Stimulated activated CD4-positive, alpha-beta T cell treated with anti-CD3 and anti-CD28 coated beads, Interleukin-1b, Interleukin-23, amount 100 ng/mL, for 1 hour (primary cell): Measurements from ENCODE around the gene YTHDC1.

Experiments
- DNase-seq, 2 donors: peaks; one replicate each; pipeline ENCODE4 v3.0.0-alpha.2; 2020; ENCODE audit warnings: low read depth in 2 of 2

YTHDC1 gene

GRCh38 chr4:68359508-68359907 is 9.6 kb upstream of the YTHDC1 start:
- no peak for DNase-seq

- no peak for DNase-seq
Measured at GRCh38 chr4:68358988-68359387, 9.1 kb upstream of the YTHDC1 start.

DNA sequence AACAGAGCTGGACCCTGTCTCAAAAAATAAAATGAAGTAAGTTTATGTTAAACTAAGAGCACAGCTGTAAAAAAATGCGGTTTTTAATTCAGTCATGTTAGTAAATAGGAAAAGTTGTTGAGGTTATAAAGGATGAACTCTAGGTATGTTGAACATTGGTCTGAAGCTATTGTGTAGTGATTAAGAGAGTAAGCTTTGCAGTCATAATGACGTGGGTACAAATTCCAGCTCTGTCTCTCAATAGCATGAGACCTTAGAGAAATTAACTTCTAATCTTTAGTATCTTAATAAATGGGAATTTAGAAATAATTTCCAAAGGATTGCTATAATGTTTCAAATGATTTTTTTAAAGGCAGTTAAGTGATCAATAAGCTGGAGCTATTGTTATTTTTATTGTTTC is 2.9 kb upstream of the YTHDC1 start:
- no peak for DNase-seq

DNA sequence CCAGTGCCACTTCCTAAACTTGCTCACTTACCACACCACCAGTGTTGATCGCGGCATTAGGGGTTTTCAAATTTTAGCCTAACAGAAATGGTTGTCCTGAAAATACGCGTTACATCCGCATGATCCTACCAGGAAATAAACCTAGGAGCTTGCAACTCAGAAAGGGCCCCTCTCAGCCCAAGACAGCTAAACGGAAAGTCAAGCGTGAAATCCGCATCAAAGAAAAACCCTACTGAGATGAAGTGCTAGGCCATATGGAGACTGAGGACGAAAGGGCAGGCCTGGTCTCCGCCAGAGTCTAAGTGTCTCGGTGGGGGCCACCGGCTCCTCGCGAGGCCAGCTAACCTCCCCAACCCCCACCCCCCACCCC is 626 bp downstream of the YTHDC1 start:
- DNase-seq: no peak

DNA sequence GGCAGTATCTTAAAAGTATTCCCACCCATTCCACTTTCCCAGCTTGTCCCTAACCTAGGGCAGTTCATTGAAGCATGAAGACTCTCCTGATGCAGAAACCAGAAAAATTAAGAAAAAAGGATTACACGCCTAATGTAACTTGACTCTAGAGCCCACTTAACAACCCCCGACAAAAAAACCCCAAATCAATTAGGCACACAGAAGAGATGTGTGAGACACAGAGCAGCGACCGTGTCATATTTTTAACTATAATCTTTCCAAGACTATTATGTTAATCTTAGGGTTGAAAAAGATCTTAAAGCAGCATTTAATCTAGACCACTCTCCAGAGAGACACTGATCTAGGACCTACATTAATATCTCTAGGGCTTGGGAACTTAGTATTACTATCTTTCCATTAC is 1.3 kb downstream of the YTHDC1 start:
- DNase-seq: no peak

DNA sequence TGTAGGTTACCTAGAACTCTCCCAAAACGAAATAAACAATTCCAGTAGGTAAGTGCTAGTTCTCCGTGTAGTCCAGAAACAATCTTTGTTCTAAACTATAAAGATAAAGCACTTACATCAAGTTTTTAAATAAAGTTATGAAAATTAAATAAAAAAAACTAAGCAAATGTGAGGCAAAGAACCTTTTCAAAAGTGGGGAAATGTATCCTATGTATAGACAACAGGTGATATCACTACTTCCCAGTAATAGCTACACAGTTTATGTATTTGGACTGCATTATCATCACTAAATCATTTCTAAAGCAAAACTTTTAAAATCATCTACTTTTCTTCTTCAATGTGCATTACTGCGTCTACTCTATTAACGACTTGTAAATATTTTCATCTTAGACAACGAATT is 2.0 kb downstream of the YTHDC1 start:
- no peak for DNase-seq

GRCh38 chr4:68346461-68346860 is 3.4 kb downstream of the YTHDC1 start:
- no peak for DNase-seq

GRCh38 chr4:68344785-68345184 is 5.1 kb downstream of the YTHDC1 start:
- no peak for DNase-seq

DNA sequence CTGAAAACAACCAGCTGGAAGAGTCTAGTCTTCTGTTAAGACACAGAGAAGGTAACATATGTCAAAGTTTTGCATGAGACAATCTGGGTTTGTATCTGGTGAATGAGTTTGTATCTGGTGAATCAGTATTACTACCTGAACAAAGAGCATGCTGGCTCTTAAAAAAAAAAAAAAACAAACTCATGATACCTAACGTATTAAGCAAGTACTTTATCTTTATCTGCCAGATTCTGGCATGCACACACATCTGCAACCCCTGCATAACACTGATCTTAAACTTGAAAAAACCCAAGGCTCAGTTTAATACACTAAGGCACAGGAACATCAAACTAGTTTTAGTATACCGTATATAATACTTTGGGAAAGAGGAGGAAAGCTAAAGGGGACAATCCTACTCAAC is 5.8 kb downstream of the YTHDC1 start:
- no peak for DNase-seq

DNA sequence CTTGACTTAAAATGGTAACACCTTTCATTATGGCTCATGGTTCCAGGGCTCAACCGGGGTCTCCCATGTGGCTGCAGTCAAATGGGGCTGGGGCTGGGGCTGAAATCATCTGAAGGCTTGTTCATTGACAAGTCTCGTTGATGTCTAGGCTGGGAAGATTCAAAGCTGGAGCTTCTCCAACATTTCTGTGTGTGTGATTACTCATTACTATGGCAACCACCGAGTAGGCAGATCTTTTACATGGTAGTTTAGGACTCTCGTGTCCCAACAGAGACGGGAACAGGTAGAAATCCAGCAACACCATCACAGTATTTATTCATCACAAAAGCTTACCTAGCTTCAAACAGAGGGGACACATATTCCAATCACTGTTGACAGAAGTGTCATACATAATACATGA is 7.8 kb downstream of the YTHDC1 start:
- DNase-seq: no peak

DNA sequence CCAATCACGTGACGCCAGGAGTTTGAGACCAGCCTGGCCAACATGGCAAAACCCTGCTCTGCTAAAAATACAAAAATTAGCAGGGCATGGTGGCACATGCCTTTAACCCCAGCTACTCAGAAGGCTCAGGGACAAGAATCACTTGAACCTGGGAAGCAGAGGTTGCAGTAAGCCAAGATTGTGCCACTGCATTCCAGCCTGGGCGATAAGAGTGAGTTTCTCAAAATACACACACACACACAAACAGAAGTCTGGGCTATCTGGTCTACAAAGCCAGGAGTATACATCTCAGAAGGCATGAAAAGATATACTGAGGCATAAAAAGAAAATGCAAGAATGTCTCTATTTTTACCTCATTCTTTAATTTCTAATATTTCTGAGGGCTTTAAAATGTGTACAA is 11.3 kb downstream of the YTHDC1 start:
- DNase-seq: no peak

DNA sequence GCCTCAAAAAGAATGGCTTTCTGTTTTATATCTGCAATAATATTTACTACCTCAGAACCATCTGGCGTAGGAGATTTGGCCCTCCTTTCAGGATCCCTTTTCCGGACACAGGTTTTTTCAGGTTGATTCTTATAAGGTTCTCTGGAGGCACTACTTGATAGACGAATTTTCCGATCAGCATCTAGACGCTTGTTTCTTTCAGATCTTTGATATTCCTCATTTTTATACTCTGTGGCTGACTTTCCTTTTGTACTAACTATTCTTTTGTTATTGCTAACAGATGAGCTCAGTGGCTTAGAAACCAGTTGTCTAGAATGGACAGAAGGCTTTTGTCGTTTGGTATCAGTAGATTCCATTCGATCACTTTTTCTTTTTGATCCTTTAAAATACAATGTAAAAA is 12.4 kb downstream of the YTHDC1 start:
- DNase-seq: no peak

GRCh38 chr4:68337004-68337403 is 12.9 kb downstream of the YTHDC1 start:
- no peak for DNase-seq

DNA sequence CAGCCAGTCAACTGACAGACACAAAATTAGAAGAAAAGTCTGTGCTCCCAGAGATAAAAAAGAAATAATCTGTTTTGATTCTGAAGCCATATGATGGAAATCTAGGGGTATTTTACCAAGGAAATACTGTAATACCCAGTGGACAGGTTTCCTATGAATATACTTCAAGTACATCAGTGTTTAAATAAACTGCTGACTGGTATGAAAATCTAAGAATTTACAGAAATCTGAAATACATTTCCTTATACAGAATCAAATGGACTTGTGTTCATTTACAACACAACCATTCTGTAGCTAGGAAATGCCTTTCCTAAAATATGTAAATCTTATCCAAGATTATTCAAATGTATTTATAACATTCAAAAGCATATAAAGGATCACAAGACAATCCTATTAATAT is 13.4 kb downstream of the YTHDC1 start:
- no peak for DNase-seq

- no peak for DNase-seq
Measured at GRCh38 chr4:68326141-68326540, 23.7 kb downstream of the YTHDC1 start.

GRCh38 chr4:68324519-68325262 is 25.2 kb downstream of the YTHDC1 start:
- DNase-seq: no peak

DNA sequence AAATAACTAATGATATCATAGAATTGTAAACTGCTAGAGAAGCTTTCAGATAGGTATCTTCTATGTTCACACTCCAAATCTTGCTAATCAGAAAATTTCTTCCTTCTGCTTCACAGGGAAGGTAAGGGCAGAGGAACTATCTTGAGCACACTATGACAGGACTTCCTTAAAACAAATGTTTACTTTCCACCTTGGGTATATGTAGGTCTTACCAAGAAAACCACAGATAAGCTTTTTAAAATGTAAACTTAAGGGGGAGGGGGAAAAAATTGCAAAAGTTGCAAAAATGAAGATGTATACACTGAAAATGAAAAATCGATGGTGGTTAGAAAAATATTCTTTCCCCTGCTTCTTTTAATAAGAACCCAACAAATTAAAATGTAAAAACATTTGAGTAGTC is 30.9 kb downstream of the YTHDC1 start:
- no peak for DNase-seq

GRCh38 chr4:68316193-68316969 is 33.5 kb downstream of the YTHDC1 start:
- no peak for DNase-seq

DNA sequence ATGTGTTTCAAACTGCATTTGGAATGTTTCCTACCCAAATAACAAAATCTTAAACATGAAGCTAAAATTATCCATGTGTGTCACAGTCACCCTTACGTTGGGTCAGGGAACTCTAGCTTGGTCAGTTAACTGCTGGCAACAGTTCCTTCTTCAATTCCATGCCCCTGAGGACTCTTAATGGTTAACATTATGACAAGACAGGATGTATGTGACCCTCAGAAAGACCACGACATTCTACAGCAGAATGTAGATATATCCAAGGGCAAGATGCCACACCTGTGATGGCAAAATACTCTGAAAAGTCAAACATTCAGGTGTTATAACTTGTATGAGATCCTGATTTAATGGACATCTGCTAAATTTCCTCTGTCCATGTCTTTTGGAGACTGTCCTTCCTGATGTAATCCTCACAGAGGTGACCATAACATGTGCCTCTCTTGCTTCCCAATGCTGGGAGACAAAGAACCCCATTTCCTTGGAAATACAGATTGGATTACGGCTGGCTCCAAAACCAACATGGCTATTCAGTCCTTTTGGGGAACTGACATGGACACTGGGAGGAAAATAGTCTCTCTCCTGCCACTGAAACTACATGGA is 39.1 kb downstream of the YTHDC1 start:
- no peak for DNase-seq

DNA sequence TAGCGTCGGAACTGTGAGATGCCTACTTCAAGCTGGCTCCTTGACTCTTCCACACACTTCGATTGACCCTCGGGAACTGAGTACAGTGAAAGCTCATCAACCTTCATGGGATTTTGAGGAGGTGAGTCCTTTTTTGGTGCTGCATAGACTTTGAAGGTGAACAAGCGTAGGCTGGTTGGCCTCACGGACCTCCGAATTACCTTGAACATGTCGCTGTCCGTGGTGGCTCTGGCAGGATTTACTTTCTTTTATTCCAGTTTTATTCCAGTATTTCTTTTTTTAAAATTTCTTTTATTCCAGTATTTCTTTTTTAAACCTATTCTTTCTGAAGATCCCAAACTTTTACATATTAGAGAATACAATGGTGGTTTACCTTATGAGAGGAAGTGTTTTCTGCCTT is 45.2 kb downstream of the YTHDC1 start:
- no peak for DNase-seq

- no peak for DNase-seq
Measured at GRCh38 chr4:68299492-68300457, 50.1 kb downstream of the YTHDC1 start.

DNA sequence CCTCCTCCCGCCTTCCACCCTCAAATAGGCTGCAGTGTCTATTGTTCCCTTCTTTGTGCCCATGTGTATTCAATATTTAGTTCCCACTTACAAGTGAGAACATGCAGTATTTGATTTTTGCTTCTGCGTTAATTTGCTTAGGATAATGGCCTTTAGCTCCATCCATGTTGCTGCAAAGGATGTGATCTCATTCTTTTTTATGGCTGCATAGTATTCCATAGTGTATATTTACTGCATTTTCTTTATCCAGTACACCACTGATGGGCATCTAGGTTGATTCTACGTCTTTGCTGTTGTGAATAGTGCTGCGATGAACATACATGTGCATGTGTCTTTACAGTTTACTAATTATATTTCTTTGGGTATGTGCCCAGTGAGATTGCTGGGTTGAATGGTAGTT is 52.8 kb downstream of the YTHDC1 start:
- no peak for DNase-seq
